ENCODE data around the gene CST11.

The CST11 gene

GRCh38 chr20:23419995-23420901 is 32.4 kb downstream of the CST11 start:
- DNase-seq = peak; percentile 42

- DNase-seq = no peak
Observed at GRCh38 chr20:23419657-23419994, 33.0 kb downstream of the CST11 start.

GRCh38 chr20:23417861-23418260 is 34.8 kb downstream of the CST11 start:
- DNase-seq = no peak

GRCh38 chr20:23415959-23416583 is 36.6 kb downstream of the CST11 start:
- DNase-seq = no peak

- no peak for DNase-seq
Observed at GRCh38 chr20:23415555-23415954, 37.1 kb downstream of the CST11 start.

GRCh38 chr20:23414526-23415188 is 38.0 kb downstream of the CST11 start:
- DNase-seq = no peak

GRCh38 chr20:23413862-23414422 is 38.7 kb downstream of the CST11 start:
- no peak for DNase-seq

GRCh38 chr20:23412026-23412425 is 40.6 kb downstream of the CST11 start:
- no peak for DNase-seq

- DNase-seq = no peak
Observed at GRCh38 chr20:23410916-23411695, 41.6 kb downstream of the CST11 start.

- DNase-seq = no peak
Observed at GRCh38 chr20:23409800-23410199, 42.9 kb downstream of the CST11 start.

- no peak for DNase-seq
Observed at GRCh38 chr20:23408957-23409356, 43.7 kb downstream of the CST11 start.

- DNase-seq = no peak
Observed at GRCh38 chr20:23407781-23408464, 44.8 kb downstream of the CST11 start.

- no peak for DNase-seq
Observed at GRCh38 chr20:23406880-23407279, 45.8 kb downstream of the CST11 start.

GRCh38 chr20:23404196-23404595 is 48.5 kb downstream of the CST11 start:
- no peak for DNase-seq

- DNase-seq = no peak
Observed at GRCh38 chr20:23403751-23404150, 48.9 kb downstream of the CST11 start.

GRCh38 chr20:23401051-23401450 is 51.6 kb downstream of the CST11 start:
- no peak for DNase-seq

Data from stimulated activated CD4-positive, alpha-beta T cell treated with anti-CD3 and anti-CD28 coated beads, Interleukin-1b, Interleukin-23, amount 100 ng/mL, for 48 hours (primary cell).